Tibial artery (tissue), 4 donors: ENCODE data around the gene KCTD21.

Experiments
- DNase-seq, 2 donors: peaks; one replicate each; pipeline ENCODE4 v3.0.0-alpha.2; 2019
- H3K27ac ChIP-seq, 2 donors: fragments of 200-600 bp; sonication (generic) in 1 of 2; 1 replicate in 1 of 2; 2 replicates in 1 of 2; pipeline ENCODE4 v1.5.1; 2018 to 2019; ENCODE audit warnings: mild to moderate bottlenecking in 1 of 2
- H3K27me3 ChIP-seq, 2 donors: fragments of 200-600 bp; sonication (generic) in 1 of 2; one replicate each; pipeline versions ENCODE4 v1.5.1 to v1.6.0; 2016 to 2019
- H3K36me3 ChIP-seq, 3 donors: fragments of 200-600 bp; sonication (generic) in 2 of 3; one replicate each; pipeline ENCODE4 v1.5.1; 2016 to 2019; ENCODE audit warnings: mild to moderate bottlenecking in 2 of 3
- H3K4me1 ChIP-seq, 4 donors: fragments of 200-600 bp; sonication (generic) in 2 of 4; 1 replicate in 3 of 4; 2 replicates in 1 of 4; pipeline ENCODE4 v1.5.1; 2016 to 2019
- H3K4me3 ChIP-seq, 2 donors: fragments of 200-600 bp; sonication (generic) in 1 of 2; 1 replicate in 1 of 2; 2 replicates in 1 of 2; pipeline ENCODE4 v1.5.1; 2018 to 2019; ENCODE audit warnings: mild to moderate bottlenecking in 2 of 2
- H3K9me3 ChIP-seq, 3 donors: fragments of 200-600 bp; sonication (generic) in 1 of 3; one replicate each; pipeline ENCODE4 v1.5.1; 2016 to 2019
- intact Hi-C: fragments of 100-400 bp; cut with DNase I; formaldehyde crosslinking; loops from one replicate; pipeline ENCODE4 v1.15.0; 2023; ENCODE audit warnings: low total_unique reads
- TF ChIP-seq, protein P1 (sequence below), 2 experiments: fragments of 200-600 bp in 1 of 2; fragments of 450-650 bp in 1 of 2; IDR thresholded peaks; one replicate each; pipeline ENCODE4 v1.5.1; 2017 to 2019; ENCODE audit warnings: antibody characterized with exemption in 2 of 2, mild to moderate bottlenecking in 1 of 2, moderate library complexity in 1 of 2

The KCTD21 gene

GRCh38 chr11:78168539-78169477 lies 19.6 kb downstream of the KCTD21 start:
- peak overlapping the region; percentile 82 to 94 for H3K27ac ChIP-seq
- H3K36me3 ChIP-seq = peaks cover 11 to 22% (median 13%) of the 10 kb centered on the region in 3 donors
- H3K4me1 ChIP-seq = peaks cover 0 to 78% (median 45%) of the 10 kb centered on the region in 4 donors
- intact Hi-C loops = loop anchor here (2.0 kb wide), 1 partner anchor 20 kb away; the partner anchor contains the start of genes KCTD21 and USP35
- H3K27me3 ChIP-seq = no peaks in the 10 kb centered on the region
- TF ChIP-seq, protein P1, sequence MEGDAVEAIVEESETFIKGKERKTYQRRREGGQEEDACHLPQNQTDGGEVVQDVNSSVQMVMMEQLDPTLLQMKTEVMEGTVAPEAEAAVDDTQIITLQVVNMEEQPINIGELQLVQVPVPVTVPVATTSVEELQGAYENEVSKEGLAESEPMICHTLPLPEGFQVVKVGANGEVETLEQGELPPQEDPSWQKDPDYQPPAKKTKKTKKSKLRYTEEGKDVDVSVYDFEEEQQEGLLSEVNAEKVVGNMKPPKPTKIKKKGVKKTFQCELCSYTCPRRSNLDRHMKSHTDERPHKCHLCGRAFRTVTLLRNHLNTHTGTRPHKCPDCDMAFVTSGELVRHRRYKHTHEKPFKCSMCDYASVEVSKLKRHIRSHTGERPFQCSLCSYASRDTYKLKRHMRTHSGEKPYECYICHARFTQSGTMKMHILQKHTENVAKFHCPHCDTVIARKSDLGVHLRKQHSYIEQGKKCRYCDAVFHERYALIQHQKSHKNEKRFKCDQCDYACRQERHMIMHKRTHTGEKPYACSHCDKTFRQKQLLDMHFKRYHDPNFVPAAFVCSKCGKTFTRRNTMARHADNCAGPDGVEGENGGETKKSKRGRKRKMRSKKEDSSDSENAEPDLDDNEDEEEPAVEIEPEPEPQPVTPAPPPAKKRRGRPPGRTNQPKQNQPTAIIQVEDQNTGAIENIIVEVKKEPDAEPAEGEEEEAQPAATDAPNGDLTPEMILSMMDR (IDR thresholded peaks at IDR 0.05) = no peak
- H3K4me3 ChIP-seq = no peak overlapping the region
- DNase-seq = peak; percentile 97 to 99
- H3K9me3 ChIP-seq = no peaks in the 10 kb centered on the region

- intact Hi-C loops = no loop called here
- H3K27ac ChIP-seq = peak overlapping the region; percentile 82 to 94
- DNase-seq = no peak
These were observed 21.5 kb downstream of the KCTD21 start for GRCh38 chr11:78166855-78167469.

DNA sequence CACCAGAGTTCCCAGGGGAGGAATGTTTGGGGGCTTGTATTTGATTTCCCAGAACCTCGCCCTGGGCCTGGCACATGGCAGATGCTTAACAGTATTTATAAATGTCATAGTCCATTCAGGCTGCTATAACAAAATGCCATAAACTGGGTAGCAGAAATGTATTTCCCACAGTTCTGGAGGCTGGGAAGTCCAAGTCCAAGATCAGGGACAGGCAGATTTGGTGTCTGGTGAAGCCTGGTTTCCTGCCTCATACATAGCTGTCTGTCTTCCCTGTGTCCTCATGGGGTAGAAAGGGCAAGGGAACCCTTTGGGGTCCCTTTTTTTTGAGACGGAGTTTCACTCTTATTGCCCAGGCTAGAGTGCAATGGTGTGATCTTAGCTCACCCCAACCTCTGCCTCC lies 24.0 kb downstream of the KCTD21 start:
- no peak overlapping the region for H3K4me3 ChIP-seq
- no peaks in the 10 kb centered on the region for H3K27me3 ChIP-seq
- no peak for DNase-seq
- H3K4me1 ChIP-seq = peaks cover 0 to 73% (median 44%) of the 10 kb centered on the region in 4 donors
- no peaks in the 10 kb centered on the region for H3K9me3 ChIP-seq
- TF ChIP-seq, protein P1 (IDR thresholded peaks at IDR 0.05) = no peak
- H3K36me3 ChIP-seq = no peaks in the 10 kb centered on the region
- peak overlapping the region; percentile 79 to 82 for H3K27ac ChIP-seq
- intact Hi-C loops = loop anchor here (5.0 kb wide), 1 partner anchor 253 kb away; the partner anchor contains the start of gene GAB2

More at GRCh38 chr11:78166855-78167469, 21.5 kb downstream of the KCTD21 start:
- no peak overlapping the region for H3K4me3 ChIP-seq
- TF ChIP-seq, protein P1 (IDR thresholded peaks at IDR 0.05) = no peak
- no peaks in the 10 kb centered on the region for H3K9me3 ChIP-seq
- H3K4me1 ChIP-seq = peaks cover 0 to 84% (median 55%) of the 10 kb centered on the region in 4 donors
- H3K27me3 ChIP-seq = no peaks in the 10 kb centered on the region
- H3K36me3 ChIP-seq = peaks cover 0 to 6% (median 2%) of the 10 kb centered on the region in 3 donors

DNA sequence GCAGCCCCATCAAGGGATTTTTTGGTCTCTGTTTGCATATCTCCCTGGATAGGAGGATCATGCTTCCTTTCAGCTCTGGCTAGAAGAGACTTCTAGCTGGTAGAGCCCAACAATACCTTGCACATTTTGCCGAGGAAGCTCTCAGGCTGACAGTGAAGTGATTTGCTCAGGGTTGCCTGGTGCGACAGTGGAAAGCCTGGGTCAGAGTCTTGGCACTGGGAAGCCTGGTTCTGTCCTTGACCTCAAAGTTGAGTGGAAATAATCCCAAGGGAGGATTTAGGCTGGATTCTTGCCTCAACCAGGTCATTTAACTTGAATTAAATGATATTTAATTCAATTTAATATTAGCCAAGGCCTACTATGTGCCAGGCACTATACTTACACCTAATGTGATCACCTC lies 24.6 kb downstream of the KCTD21 start:
- Histone ChIP-seq H3K27ac (peak overlapping the region; percentile 79 to 82), H3K4me1 (peaks cover 0 to 76% (median 47%) of the 10 kb centered on the region in 4 donors), H3K27me3 (no peaks in the 10 kb centered on the region), H3K36me3 (no peaks in the 10 kb centered on the region), H3K4me3 (no peak overlapping the region), H3K9me3 (no peaks in the 10 kb centered on the region)
- TF ChIP-seq, protein P1 (IDR thresholded peaks at IDR 0.05) = no peak
- no peak for DNase-seq
- intact Hi-C loops = loop anchor here (5.0 kb wide), 1 partner anchor 253 kb away; the partner anchor contains the start of gene GAB2

GRCh38 chr11:78161962-78162371 lies 26.5 kb downstream of the KCTD21 start:
- TF ChIP-seq, protein P1 (IDR thresholded peaks at IDR 0.05) = no peak
- Histone ChIP-seq H3K36me3 (no peaks in the 10 kb centered on the region), H3K27me3 (no peaks in the 10 kb centered on the region), H3K4me3 (no peak overlapping the region), H3K9me3 (no peaks in the 10 kb centered on the region), H3K4me1 (peaks cover 0 to 62% (median 32%) of the 10 kb centered on the region in 4 donors), H3K27ac (peak overlapping the region; percentile 79 to 82)
- intact Hi-C loops = loop anchor here (5.0 kb wide), 1 partner anchor 255 kb away; the partner anchor contains the start of gene GAB2
- peak in 1 of 2 donors; percentile 62 for DNase-seq
